ENCODE data around the gene SCMH1.

SCMH1 gene

GRCh38 chr1:41032147-41032546 is 210.0 kb downstream of the SCMH1 start:
- H3K4me3 ChIP-seq (ENCODE audit: control insufficient read depth, low read depth, low read length) = no peak overlapping the region
- no peak for DNase-seq (ENCODE audit: low read depth)
- TF ChIP-seq CTCF (conservative IDR thresholded peaks at IDR 0.05; ENCODE audit: control insufficient read depth, insufficient read depth, low read depth, low read length) = no peak

GRCh38 chr1:41030872-41031616 is 211.1 kb downstream of the SCMH1 start:
- DNase-seq (ENCODE audit: low read depth) = no peak
- no peak for TF ChIP-seq CTCF (conservative IDR thresholded peaks at IDR 0.05; ENCODE audit: control insufficient read depth, insufficient read depth, low read depth, low read length)
- no peak overlapping the region for H3K4me3 ChIP-seq (ENCODE audit: control insufficient read depth, low read depth, low read length)

- no peak for TF ChIP-seq CTCF (conservative IDR thresholded peaks at IDR 0.05; ENCODE audit: control insufficient read depth, insufficient read depth, low read depth, low read length)
- DNase-seq (ENCODE audit: low read depth) = no peak
- no peak overlapping the region for H3K4me3 ChIP-seq (ENCODE audit: control insufficient read depth, low read depth, low read length)
Observed at GRCh38 chr1:41028034-41028642, 214.0 kb downstream of the SCMH1 start.

- no peak for TF ChIP-seq CTCF (conservative IDR thresholded peaks at IDR 0.05; ENCODE audit: control insufficient read depth, insufficient read depth, low read depth, low read length)
- no peak overlapping the region for H3K4me3 ChIP-seq (ENCODE audit: control insufficient read depth, low read depth, low read length)
- DNase-seq (ENCODE audit: low read depth) = no peak
Observed at GRCh38 chr1:41025979-41026819, 215.9 kb downstream of the SCMH1 start.

- no peak for DNase-seq (ENCODE audit: low read depth)
- TF ChIP-seq CTCF (conservative IDR thresholded peaks at IDR 0.05; ENCODE audit: control insufficient read depth, insufficient read depth, low read depth, low read length) = no peak
- no peak overlapping the region for H3K4me3 ChIP-seq (ENCODE audit: control insufficient read depth, low read depth, low read length)
Observed at GRCh38 chr1:41024953-41025352, 217.2 kb downstream of the SCMH1 start.

- TF ChIP-seq CTCF (conservative IDR thresholded peaks at IDR 0.05; ENCODE audit: control insufficient read depth, insufficient read depth, low read depth, low read length) = peak; percentile 41
- H3K4me3 ChIP-seq (ENCODE audit: control insufficient read depth, low read depth, low read length) = no peak overlapping the region
- no peak for DNase-seq (ENCODE audit: low read depth)
Observed at GRCh38 chr1:41023279-41023990, 218.7 kb downstream of the SCMH1 start.

Measured in fibroblast of mammary gland (primary cell).